GM18499 (cell line): Measurements from ENCODE around the gene KIAA1328.
"Not testable (repeated sequence)": the region's sequence is repeated elsewhere in the genome, so short reads cannot be mapped to it uniquely, and the experiment has no call there.

Experiments
- ATAC-seq: cut with Tn5 transposase; IDR thresholded peaks from one replicate; pipeline ENCODE4 v1.9.1; 2021; ENCODE audit warnings: moderate number of reproducible peaks; ENCODE audit not compliant: insufficient read depth, unreplicated experiment

Gene KIAA1328

DNA sequence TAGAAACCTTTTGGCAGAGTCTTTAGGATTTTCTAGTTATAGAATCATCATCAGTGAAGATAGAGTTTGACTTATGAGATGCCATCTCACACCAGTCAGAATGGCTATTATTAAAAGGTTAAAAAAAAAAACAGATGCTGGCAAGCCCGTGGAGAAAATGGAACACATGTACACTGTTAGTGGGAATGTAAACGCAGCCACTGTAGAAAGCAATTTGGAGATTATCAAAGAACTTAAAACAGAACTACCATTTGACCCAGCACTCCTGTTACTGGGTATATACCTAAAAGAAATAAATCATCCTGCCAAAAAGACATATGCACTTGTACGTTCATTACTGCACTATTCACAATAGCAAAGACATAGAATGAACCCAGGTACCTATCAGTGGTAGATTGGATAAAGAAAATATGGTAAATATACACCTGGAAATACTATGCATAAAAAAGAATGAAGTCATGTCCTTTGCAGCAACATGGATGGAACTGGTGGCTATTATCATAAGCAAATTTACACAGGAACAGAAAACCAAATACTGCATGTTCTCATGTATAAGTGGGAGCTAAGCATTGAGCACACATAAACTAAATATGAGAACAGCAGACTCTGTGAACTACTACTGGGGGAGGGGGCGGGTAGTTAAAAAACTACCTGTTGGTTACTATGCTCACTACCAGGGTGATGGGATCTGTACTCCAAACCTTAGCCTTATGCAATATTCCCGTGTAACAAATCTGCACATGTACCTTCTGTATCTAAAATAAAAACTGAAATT, 279.0 kb downstream of the KIAA1328 start:
- ATAC-seq: no peak

DNA sequence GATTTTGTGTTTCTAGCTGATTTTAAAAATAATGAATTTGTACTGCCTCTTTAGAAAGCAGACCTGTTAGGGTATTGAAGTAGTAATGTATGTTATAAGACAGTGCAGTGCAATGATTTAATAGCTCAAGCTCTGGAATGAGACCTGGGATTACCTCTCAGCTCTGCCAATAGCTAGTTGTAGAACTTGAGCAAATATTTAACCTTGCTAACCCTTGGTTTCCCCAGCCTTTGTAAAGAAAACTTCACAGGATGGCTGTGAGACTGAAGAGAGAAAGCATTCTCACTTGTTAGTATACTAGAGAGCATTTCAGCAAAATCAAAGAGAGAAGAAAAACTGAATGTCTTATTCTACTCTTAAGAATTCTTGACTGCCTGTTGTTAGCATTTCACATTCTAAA, 293.9 kb downstream of the KIAA1328 start:
- no peak for ATAC-seq

DNA sequence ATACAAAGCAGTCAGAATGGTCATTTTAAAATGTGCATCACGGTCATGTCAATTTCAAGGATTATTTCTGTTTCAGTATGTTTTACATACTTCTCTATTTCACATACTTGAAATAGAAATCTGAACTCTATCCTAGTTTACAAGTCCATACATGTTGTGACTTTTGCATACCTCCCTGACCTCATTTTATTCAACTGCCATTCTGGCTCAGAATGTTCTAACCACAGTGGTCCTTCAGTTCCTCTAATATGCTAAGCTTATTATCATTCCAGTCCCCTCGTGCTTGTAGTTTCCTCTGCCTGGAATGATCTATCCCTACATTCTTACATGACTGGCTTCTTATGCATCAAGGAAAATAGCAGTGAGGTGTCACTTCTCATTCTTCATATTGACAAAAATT, 295.6 kb downstream of the KIAA1328 start:
- no peak for ATAC-seq

DNA sequence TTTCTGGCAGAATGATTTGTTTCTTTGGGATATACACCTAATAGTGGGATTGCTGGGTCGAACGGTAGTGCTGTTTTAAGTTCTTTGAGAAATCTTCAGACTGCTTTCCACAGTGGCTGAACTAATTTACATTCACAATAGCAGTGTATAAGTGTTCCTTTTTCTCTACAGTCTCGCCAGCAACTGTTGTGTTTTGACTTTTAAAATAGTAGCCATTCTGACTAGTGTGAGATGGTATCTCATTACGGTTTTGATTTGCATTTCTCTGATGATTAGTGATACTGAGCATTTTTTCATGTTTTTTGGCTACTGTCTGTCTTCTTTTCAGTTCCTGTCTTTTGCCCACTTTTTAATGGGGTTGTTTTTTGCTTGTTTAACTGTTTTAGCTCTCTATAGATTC, 306.2 kb downstream of the KIAA1328 start:
- ATAC-seq: no peak

DNA sequence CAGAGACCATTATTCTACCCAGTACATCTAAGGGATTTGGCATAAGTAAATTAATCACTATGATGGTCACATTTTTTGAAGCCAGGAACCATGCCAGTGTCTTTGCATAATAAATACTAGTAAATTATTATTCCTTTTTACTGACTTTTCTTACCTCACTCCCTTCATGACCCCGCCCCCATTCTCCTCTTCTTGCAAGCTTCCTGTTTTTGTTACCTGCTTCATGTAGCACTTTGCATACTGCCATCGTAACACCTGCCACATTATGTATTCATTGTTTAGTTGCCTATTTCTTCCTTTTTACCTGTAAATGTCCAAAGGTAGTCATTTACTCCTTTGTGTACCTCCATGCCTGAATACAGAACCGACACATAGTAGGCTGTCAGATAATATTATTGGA, 309.5 kb downstream of the KIAA1328 start:
- ATAC-seq: no peak

DNA sequence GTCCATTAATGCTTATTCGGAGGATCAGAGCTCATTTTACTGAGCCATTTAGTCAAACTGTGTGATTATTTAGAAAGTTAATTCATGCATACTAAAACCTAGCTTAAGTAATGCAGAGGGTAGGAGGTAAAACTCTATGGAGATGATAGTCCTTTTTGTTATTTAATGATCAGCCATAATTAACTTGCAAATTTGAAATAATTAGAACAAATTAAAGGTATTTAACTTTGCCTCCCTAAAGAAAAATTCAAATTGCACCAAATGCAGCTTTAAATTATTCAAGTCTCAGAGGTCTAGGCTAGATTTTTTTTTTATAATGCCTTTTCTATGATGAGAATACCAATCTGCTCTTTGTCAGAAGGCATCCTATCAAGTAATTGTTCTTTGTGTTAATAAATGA, 310.9 kb downstream of the KIAA1328 start:
- ATAC-seq: no peak

DNA sequence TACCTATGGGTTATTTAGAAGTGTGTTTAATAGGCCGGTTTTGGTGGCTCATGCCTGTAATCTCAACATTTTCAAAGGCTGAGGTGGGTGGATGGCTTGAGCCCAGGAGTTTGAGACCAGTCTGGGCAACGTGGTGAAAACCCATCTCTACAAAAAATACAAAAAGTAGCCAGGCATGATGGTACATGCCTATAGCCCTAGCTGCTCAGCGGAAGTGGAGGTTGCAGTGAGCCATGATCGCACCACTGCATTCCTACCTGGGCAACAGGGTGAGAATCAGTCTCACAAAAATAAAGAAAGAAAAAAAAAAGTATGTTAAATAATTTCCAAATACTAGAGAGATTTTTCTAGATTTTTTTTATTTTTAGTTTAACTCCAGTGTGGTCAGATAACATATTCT, 316.0 kb downstream of the KIAA1328 start:
- ATAC-seq: no peak

DNA sequence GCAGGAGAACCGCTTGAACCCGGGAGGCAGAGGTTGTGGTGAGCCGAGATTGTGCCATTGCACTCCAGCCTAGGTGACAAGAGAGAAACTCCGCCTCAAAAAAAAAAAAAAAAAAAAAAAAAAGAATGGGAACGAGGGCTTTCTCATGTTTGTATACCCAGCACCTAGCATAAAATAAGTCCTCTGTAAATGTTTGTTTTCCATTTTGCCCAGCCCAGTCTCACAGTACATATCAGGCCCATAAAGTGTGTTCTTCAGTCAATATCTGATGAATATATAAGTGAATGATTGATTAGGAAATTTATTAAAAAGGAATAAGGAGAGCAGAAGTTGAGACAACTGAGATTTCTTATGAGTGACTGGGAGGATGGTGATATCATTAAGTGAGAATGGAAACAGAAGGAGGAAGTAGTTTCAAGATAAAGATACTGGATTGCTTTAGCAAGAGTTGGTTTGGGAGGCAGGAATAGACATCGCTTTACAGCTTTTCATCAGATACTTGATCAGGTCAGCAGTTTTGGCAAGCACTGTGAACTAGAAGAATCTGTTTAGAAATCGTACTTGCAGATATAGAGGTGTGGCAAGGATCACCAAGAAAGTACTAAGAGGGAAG, 327.5 kb downstream of the KIAA1328 start:
- no peak for ATAC-seq

DNA sequence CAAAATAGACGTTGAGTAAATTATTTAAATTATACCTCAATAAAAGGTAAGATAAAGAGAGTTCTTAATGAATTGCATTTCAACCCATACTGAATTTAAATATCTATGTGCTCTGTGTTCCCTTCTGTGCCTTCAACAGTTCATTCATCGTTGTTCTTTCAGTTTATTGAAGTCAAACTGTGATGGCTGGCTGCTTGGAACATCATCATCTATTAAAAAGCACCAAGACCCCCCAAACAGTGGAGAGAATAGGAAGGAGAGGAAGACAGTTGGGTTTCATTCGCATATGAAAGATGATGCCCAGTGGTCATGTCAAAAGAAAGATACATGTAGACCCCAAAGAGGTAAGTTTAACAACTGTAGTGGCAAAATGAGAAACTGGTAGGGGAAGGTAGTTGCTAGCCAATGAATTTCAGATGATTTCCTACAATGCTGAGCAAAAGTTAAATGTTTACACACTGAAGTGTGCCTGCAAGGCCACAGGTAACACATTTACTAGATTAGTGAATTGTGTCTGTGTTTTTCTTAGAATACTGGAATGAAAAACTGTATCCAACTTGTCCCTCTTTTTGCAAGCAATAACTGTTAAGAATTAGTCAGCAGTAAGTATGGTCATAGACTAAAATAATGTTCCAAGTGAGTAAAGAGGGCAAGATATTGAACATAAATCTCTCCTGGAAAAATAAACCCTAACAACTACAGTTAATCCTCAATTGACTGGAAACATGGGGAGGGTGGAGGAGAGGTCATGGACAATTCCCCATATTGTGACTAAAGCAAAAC, 331.3 kb downstream of the KIAA1328 start:
- no peak for ATAC-seq

DNA sequence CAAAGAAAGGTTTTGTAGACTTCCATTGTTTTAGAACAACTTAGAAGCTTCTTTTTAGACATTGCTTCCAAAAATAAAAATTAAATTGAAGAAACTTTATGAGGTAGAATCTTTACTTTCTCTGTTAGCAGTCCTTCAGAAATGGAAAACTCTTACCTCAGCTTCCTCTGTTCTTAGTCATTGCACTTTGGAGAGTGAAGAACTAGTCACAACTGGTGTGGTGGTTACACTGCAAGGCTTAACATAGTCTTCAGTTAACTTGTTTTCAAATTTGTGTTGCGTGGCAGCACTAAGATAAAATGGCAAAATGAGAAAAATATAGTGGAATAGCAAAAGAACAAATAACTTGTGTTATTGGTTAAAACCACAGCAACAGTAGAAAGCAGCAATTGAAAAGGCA, 332.6 kb downstream of the KIAA1328 start:
- no peak for ATAC-seq

DNA sequence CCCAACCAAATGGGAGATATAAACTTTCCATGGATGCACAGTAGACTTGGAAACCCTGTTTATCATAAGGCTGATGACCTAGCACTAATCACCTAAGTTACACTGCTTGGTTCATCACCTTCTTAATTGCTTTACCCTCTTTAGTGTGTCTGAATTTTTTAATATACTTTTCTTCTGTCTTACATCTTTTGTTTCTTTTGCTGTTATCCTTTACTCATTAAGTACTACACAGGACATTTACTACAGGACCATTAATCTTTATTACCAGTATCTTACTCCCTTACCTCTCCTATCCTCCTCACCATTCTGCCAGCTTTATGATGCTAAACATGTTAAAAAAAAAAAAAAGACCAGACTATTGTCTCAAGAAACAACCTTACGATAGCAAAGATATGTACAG, 333.6 kb downstream of the KIAA1328 start:
- no peak for ATAC-seq

DNA sequence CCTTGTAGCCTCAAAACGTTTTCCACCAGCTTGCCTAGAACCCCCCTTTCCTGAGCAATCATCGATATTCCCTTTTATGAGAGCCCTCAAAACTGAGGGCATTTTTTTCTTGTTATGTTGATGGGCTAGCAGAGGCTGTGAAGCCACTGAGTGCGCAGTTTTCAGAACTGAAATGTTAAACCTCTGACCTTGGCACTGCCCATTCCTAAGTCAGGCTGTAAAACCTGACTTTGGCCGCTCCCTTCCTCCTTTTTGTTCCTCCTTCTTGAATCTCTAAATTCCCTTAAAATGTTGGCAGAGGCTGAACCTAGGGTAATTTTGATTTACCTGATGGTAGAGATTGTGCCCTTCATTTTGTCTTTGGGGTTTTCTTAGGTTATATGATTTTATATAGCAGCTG, 334.2 kb downstream of the KIAA1328 start:
- no peak for ATAC-seq

DNA sequence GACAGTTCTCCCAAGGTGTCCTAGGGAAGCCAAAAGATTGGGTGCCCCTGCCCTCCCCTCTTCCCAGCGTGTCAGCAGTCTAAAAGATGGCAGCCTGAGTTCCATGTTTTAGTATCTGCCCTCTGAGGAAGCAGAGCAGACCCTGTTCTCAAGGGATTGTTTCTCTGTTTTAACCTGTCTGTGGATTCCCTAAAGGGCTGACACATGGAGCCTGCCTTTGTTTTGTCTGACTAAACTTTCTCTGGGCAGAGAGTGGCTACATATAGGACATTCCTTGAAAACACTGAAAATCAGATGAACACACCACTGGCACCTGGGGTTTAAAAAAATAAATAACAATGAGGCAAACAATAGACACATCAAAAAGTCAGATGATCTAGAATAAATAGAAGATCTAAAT, 337.6 kb downstream of the KIAA1328 start:
- no peak for ATAC-seq

DNA sequence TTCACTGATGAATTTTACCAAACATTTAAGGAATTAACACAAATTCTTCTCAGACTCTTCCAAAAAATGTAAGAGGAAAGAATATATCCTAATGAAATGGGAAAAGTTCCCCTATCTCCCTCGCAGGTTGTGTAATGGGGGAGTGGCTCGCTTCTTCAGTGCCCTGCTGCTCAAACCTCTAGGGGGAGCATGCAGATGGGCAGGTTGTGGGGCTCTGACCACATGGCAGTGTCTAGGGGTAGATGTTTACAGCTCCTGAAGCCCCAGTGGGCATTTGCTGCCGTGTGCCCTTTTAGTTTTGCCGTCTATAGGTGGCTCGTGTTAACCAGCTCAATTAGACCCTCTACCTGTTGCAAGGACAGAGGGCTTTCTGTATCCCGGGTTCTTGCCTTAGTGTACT, 338.0 kb downstream of the KIAA1328 start:
- not testable (repeated sequence) for ATAC-seq

DNA sequence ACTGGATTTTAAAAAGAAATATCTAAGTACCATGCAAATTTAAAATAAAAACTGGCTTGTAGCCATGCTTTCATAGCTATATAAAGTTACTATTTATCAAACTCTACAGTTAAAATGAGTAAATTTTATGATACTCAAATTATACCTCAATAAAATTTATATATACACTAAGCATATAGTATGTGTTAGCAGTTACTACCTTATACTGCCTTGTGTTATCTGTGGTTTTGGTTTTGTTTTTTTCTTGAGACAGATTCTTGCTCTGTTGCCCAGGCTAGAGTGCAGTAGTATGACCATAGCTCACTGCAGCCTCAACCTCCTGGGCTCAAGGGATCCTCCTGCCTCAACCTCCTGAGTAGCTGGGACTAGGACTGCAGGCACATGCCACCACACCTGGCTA, 342.1 kb downstream of the KIAA1328 start:
- ATAC-seq: no peak

DNA sequence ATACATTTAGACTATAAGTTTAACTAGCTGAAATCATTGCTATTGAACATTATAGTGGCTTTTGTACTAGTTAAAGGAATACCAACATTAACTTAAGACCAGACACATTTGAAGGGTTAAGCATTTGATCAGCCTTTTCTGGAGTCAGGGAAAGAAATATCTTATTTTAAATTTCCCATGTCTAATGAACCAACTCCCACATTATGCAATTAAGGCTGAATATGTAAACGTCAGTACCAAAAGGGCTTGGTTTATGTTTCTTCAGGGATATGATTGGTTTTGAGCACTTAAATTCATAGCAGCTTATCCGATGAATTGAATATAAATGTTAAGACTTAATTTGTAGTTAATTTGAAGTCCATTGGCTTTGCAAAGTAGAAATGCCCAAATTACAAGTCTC, 344.5 kb downstream of the KIAA1328 start:
- no peak for ATAC-seq

DNA sequence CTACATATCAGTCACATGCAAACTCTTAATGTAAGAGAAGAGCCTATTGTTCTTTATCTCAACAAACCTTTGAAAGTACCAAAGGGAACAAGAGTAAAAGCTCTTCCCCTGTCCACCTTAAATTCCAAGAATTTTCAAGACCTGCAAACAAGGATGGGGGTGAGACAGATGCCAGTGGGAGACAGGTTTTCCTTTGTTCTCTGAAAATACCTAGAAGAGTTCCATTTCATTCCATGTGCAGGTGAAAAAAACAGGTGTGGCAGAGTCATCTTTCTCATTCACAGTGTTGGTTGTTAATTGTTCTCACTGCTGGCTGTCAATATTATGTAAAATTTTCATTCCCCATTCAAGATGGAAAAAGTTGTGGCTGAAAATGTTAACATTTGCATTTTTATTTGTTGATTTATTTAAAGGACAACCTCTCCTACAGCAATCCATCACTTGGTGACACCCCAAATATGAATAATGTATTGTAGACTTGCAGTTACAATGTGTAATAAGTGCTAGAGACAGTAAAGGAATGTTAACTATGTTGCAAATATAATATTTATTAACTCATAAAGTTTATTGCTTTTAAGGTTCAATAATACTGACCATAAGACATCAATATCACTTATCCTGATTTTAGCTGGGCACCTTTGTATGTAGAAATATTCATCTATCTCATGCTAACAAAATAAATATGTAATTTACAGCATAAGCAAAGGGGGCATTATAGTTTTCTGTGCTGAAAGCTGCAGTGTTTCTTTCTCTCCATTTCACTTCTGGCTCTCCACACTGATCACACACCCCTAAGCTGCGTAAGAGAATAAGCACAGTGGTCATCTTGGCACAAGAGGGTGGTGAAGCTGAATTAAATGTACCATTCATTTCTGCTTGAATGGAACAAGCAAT, 347.0 kb downstream of the KIAA1328 start:
- no peak for ATAC-seq

DNA sequence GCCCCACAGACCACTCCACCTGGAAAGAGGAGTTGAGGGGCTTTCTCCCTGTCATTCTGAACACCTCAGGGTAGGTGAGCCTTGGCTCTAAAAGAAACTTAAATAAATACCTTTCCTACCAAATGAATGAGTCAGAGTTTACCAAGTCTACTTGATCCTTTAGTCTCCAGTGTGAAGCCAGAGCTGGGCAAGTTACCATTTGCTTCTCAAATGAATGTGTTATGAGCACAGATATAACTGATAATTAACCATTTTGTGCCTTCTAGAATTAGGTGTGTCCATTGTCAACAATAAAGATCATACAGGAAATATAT, 347.7 kb downstream of the KIAA1328 start:
- ATAC-seq: no peak

DNA sequence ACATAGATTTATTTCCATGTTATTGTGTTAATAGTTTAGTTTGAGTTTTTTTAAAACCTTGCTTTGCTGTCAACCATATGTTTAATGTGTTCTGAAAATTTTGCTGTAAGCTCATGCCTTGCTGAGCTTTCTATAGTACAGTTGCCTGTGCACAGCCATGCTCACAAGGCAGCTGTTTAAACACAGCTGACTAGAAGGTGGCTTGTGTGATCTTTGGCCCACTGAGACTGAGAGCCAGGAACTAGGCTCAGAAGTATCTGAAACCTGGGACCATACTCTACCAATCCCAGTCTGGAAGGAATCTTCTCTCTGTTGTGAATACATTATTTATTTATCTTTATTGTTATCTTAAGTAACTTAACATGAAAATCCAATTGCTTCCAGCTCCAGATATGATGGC, 350.5 kb downstream of the KIAA1328 start:
- no peak for ATAC-seq

DNA sequence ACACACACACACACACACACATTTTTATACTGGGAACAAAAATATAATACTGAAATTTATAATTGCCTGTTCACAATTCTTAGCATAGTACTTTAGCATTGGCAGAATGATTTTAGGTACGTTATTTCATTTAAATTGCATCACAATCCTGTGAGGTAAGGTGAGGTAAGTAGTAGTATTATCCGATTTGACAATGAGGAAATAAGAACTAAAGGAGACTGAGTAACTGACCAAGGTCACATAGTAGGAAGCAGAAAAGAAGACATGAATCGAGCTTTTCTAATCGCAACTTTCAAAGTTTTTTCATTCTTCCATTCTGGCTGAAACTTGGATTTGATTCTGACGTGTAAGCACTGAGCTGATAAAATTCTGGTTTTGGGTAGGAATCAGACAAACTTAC, 351.2 kb downstream of the KIAA1328 start:
- no peak for ATAC-seq
